VCaP (cell line): ENCODE measurements around the gene KPNA2.

ENCODE experiments used
- H3K27ac ChIP-seq: fragments of 450-650 bp; 2 replicates; pipeline ENCODE4 v1.5.1; 2017
- TF ChIP-seq, protein P1 (sequence below): fragments of 450-650 bp; conservative IDR thresholded peaks from 2 replicates; pipeline ENCODE4 v1.5.1; 2017; ENCODE audit warnings: mild to moderate bottlenecking, moderate library complexity

Gene KPNA2

DNA sequence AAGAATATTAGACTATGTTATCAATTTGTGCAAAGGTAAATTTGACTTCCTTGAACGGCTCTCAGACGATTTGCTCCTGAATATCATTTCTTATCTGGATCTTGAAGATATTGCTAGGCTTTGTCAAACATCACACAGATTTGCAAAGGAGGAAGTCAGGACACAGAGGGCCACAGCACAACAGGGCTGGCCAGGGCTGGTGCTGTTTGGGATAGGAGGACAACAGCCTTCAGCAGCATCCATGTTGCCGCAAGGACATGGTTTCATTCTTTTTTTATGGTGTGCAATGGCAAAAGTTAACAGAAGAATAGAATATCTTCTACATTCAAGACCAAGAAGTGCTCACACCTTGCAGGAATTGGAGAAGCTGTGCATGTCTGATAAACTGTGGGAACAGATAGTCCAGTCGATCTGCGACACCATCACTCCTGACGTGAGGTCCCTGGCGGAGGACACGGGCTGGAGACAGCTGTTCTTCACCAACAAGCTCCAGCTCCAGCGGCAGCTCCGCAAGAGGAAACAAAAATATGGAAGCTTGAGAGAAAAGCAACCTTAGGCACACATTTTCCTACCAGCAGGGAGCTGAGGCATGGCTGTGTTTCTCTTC is 59.8 kb downstream of the KPNA2 start:
- TF ChIP-seq, protein P1, sequence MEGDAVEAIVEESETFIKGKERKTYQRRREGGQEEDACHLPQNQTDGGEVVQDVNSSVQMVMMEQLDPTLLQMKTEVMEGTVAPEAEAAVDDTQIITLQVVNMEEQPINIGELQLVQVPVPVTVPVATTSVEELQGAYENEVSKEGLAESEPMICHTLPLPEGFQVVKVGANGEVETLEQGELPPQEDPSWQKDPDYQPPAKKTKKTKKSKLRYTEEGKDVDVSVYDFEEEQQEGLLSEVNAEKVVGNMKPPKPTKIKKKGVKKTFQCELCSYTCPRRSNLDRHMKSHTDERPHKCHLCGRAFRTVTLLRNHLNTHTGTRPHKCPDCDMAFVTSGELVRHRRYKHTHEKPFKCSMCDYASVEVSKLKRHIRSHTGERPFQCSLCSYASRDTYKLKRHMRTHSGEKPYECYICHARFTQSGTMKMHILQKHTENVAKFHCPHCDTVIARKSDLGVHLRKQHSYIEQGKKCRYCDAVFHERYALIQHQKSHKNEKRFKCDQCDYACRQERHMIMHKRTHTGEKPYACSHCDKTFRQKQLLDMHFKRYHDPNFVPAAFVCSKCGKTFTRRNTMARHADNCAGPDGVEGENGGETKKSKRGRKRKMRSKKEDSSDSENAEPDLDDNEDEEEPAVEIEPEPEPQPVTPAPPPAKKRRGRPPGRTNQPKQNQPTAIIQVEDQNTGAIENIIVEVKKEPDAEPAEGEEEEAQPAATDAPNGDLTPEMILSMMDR, result no peak
- no peak overlapping the region for H3K27ac ChIP-seq

DNA sequence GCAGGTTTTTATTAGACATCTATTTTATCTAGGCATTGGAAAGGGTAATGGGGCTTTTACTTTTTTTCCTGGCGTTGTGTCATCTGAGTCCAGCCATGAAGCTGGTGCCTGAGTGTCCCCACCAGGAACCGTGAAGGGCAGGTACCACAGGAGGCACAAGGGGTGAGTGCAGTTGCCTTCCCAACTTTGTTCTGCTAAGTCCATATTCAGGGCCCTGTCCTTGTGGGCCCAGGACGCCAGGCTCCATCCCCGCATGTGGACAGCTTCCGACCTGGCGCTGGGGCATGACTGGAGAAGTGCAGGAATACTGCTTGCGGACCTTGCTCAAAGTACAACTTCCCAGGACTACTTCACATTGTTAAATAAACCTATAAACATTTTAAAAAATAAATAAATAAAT is 60.6 kb downstream of the KPNA2 start:
- TF ChIP-seq, protein P1, result no peak
- H3K27ac ChIP-seq, result no peak overlapping the region
